KOPT-K1 (cell line): Measurements from ENCODE around the gene COMMD9.

Experiments
- H3K27ac ChIP-seq: fragments of 200-600 bp; sonication (generic); 2 replicates; pipeline ENCODE4 v1.5.1; 2016; ENCODE audit warnings: antibody characterized with exemption, mild to moderate bottlenecking, low read depth, low read length; ENCODE audit not compliant: poor library complexity, severe bottlenecking
- H3K36me3 ChIP-seq: fragments of 200-600 bp; sonication (generic); 2 replicates; pipeline ENCODE4 v1.5.1; 2017; ENCODE audit warnings: antibody characterized with exemption, mild to moderate bottlenecking, low read length, moderate library complexity; ENCODE audit not compliant: insufficient read depth
- H3K9me3 ChIP-seq: fragments of 200-600 bp; sonication (generic); 2 replicates; pipeline ENCODE4 v1.5.1; 2017; ENCODE audit warnings: antibody characterized with exemption, low read length, mild to moderate bottlenecking; ENCODE audit not compliant: insufficient read depth, poor library complexity, severe bottlenecking

Gene COMMD9

DNA sequence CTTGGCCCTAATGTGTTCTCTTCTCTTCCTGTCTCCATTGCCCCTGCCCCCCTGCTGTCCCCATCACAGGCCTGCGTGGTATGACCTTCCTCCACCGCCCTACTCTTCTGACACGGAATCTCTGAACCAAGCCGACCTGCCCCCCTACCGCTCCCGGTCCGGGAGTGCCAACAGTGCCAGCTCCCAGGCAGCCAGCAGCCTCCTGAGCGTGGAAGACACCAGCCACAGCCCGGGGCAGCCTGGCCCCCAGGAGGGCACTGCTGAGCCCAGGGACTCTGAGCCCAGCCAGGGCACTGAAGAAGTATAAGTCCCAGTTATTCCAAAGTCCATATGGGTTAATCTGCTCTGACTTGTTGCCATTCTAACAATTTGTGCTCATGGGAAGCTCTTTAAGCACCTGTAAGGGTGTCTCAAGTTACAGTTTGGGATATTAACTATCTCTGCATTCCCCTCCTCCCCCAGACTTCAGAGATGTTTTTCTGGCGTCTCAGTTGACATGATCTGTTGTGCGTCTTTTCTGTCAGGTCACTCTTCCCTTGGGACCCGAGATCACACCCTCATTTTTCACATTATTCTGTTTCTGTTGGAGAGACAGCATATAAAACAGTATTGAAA lies 60.0 kb downstream of the COMMD9 start:
- no peak overlapping the region for H3K27ac ChIP-seq
- H3K36me3 ChIP-seq, result no peaks in the 10 kb centered on the region
- H3K9me3 ChIP-seq, result no peaks in the 10 kb centered on the region

DNA sequence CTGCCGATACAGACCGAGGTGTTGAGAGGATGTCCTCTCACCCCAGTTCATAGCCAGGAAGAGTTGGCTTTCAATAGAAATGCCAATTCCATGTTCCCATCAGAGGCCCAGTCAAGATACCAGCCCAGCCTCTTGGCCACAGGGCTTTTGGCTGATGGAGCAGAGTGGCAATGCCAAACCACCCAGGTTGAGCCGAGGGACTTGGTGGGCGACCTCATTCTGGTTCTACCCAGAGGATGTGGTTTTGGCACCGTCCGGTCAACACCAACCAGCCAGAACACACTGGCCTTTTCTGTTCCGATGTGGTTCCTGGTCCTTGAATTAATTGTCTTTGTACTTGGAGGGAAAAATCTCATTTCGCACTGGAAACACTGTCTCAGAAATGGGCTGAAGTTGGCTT lies 60.5 kb downstream of the COMMD9 start:
- Histone ChIP-seq H3K36me3 (no peaks in the 10 kb centered on the region), H3K27ac (no peak overlapping the region), H3K9me3 (no peaks in the 10 kb centered on the region)

DNA sequence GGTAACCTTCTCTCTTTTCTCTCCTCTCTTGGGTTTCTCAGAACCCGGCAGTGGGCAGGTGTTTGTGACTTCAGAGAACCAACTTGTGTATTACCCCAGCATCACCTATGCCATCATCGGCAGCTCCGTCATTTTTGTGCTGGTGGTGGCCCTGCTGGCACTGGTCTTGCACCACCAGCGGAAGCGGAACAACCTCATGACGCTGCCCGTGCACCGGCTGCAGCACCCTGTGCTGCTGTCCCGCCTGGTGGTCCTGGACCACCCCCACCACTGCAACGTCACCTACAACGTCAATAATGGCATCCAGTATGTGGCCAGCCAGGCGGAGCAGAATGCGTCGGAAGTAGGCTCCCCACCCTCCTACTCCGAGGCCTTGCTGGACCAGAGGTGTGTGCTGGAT lies 62.2 kb downstream of the COMMD9 start:
- Histone ChIP-seq H3K36me3 (no peaks in the 10 kb centered on the region), H3K27ac (no peak overlapping the region), H3K9me3 (no peaks in the 10 kb centered on the region)

DNA sequence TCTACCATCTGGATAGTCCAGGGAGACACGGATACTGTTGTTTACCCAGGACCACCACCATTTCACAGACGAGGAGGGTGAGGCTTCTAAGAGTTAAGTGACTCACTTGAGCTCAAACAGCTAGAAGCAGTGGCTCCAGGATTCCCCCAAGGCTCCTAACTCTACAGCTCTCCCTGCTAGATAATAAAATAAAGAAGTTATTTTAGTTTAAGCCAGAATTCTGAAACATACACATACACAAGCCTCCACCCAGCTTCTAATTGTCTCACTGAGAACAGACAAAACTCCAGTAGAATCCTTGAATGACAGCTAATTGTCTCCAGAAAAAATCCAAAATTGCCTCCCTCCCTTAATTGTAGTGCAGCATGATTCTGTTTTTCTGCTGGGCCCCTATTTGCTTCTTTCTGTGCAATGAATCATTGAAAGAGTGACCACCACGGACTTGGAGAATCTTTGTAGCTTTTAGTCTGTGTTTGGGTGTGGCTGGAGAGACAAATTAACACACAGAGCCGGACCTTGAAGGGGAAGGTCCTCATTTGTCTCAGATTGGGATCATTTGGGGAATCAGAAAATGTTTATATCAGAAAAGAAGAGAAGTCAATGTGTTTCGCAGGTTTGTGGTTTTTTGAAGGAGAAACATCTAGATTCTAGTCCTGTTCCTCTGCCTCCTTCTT lies 64.9 kb downstream of the COMMD9 start:
- Histone ChIP-seq H3K36me3 (no peaks in the 10 kb centered on the region), H3K27ac (no peak overlapping the region), H3K9me3 (peaks cover 9% of the 10 kb centered on the region)

DNA sequence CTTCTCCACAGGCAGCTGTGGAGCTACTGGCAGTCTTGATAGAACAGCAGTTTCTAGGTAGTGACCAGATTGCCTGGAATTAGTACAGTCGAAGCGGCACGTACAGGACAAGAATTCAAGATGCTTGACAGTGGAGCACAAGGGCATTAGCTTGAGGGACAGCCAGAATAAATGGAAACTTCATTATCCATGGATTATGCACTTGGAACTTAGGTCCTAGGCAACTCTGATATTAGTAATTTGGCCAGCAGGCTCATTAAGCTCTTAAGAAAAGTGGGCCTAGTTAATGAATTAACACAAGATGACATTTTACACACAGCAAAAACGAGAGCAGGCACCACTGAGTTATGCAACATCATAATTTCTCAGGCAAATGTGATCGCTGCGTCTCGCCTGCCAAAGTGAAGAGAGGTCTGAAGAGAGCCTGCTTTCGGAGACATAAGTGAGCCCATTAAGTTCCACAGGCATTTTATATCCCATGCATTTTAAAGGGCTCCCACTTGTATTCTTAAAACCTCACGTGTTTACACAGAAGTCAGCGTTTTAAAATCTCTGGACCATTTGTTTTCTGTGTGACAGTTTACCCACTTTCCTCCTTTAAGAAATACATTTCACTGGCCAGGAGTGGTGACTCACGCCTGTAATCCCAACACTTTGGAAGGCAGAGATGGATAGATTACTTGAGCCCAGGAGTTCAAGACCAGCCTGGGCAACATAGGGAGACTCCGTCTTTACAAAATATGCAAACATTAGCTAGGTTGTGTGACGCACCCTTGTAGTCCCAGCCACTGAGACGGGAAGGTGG lies 66.2 kb downstream of the COMMD9 start:
- Histone ChIP-seq H3K27ac (no peak overlapping the region), H3K36me3 (no peaks in the 10 kb centered on the region), H3K9me3 (peaks cover 9% of the 10 kb centered on the region)
